BE2C (cell line): ENCODE measurements around the gene SHB.

Experiments used
- DNase-seq: peaks from one replicate; pipeline ENCODE4 v3.0.0-alpha.2; 2020
- H3K27me3 ChIP-seq: fragments of 250-450 bp; sonication (Bioruptor Pico); 2 replicates; pipeline ENCODE4 v1.5.1; 2020; ENCODE audit warnings: mild to moderate bottlenecking
- H3K36me3 ChIP-seq: fragments of 250-450 bp; sonication (Bioruptor Pico); 2 replicates; pipeline ENCODE4 v1.5.1; 2020; ENCODE audit warnings: mild to moderate bottlenecking
- H3K4me1 ChIP-seq: fragments of 250-450 bp; sonication (Bioruptor Pico); 2 replicates; pipeline ENCODE4 v1.5.1; 2020
- H3K4me3 ChIP-seq: 2 replicates; pipeline ENCODE4 v1.5.1; 2011; ENCODE audit warnings: low read depth, low read length
- H3K9me3 ChIP-seq: fragments of 250-450 bp; sonication (Bioruptor Pico); 2 replicates; pipeline ENCODE4 v1.5.1; 2020
- TF ChIP-seq, protein P1 (sequence below): IDR thresholded peaks from 2 replicates; pipeline ENCODE4 v1.5.1; 2012; ENCODE audit warnings: mild to moderate bottlenecking, low read depth, low read length

Gene SHB

DNA sequence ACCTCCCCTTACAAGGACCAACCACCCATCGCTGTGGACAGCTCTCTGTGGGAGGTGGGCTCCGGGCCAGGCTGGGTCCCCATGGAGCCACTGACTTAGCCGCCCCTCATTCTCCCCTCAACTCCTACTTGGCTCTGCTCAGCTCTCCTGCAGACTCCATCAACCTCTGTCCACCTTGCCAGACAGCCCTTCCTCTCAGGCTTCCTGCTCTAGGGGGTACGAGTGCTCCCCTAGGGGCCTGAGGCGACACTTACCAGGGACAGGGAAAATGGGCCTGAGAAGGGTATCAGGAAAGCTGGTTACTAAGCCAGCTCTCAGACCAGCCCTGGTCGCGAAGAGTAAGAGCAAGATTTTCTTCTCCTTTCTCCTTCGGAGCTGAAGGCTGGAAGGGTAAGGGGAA is 43.9 kb downstream of the SHB start:
- DNase-seq, result no peak
- Histone ChIP-seq H3K27me3 (no peaks in the 10 kb centered on the region), H3K36me3 (no peaks in the 10 kb centered on the region), H3K9me3 (no peaks in the 10 kb centered on the region), H3K4me3 (no peak overlapping the region), H3K4me1 (peaks cover 60% of the 10 kb centered on the region)
- TF ChIP-seq, protein P1, sequence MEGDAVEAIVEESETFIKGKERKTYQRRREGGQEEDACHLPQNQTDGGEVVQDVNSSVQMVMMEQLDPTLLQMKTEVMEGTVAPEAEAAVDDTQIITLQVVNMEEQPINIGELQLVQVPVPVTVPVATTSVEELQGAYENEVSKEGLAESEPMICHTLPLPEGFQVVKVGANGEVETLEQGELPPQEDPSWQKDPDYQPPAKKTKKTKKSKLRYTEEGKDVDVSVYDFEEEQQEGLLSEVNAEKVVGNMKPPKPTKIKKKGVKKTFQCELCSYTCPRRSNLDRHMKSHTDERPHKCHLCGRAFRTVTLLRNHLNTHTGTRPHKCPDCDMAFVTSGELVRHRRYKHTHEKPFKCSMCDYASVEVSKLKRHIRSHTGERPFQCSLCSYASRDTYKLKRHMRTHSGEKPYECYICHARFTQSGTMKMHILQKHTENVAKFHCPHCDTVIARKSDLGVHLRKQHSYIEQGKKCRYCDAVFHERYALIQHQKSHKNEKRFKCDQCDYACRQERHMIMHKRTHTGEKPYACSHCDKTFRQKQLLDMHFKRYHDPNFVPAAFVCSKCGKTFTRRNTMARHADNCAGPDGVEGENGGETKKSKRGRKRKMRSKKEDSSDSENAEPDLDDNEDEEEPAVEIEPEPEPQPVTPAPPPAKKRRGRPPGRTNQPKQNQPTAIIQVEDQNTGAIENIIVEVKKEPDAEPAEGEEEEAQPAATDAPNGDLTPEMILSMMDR, result no peak

DNA sequence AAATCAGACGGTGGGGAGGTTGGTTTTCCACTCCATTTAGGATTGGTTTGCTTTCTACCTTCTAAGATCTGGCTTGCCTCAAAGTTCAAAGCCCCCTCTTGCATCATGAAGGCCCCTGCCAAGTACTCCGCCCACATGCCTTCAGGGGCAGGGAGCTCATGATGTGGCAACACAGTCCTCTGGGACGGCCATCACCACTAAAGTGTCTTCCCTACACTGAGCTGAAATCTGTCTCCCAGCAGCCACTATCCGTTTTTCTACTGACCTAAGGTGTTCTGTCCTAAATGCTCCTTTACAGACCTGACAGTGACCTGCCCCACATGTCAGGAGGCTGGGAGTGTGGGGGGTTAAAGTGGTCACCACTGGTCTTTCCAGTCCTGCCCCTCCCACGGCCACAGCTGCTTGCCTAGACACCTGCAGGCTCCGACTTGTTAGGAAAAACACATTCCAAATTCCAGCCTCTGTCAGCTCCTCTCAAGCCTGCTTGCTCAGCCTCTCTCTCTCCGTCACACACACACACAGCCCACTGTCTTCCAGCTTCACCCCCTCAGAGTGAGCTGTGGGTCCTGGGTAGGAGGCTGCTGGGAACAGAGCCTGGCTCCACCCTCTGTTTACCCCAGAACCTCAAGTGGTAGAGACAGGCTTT is 44.9 kb downstream of the SHB start:
- Histone ChIP-seq H3K36me3 (no peaks in the 10 kb centered on the region), H3K4me3 (peak overlapping the region; percentile 10; the same call in 1 of the 2 replicates), H3K4me1 (peaks cover 70% of the 10 kb centered on the region), H3K9me3 (no peaks in the 10 kb centered on the region), H3K27me3 (no peaks in the 10 kb centered on the region)
- TF ChIP-seq, protein P1, result no peak
- peak; percentile 85 for DNase-seq

DNA sequence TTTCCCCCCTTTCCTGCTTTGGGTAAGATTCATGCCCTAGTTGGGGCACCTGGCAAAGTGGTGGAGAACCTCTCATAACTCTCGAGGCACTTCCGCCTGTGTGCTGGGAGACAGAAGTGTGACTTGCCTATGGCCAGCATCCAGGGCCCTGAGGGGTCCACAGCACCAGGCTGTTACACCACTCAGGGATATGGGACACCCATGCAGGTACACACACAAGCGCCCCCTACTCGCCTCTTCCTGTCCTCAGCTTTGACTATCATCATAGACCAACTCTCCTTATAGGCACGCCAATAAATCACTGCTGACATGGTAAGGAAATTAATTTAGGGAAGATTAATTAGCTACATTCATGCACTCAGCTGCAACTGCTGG is 45.4 kb downstream of the SHB start:
- peak; percentile 50 for DNase-seq
- Histone ChIP-seq H3K4me3 (no peak overlapping the region), H3K4me1 (peaks cover 75% of the 10 kb centered on the region), H3K27me3 (no peaks in the 10 kb centered on the region), H3K9me3 (no peaks in the 10 kb centered on the region), H3K36me3 (no peaks in the 10 kb centered on the region)
- TF ChIP-seq, protein P1, result no peak

DNA sequence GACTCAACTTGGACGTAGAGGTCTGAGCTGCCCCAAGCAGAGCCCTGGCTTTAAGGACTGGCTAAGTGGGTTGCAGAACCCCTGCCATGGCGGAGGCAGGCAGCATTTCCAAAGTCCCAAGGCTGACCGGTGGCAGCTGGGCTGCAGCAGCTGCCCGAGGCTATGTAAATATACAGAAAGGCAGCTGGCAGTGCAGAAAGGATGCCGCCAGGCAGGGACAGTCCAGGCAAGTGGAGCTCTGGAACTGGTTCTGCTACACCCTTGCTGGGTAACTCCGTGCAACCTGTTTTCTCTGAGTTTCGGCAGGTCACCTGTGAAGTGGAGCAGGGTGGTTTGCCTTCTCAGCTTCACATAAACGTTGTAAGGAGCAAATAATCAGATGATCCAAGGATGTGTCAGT is 46.0 kb downstream of the SHB start:
- Histone ChIP-seq H3K27me3 (no peaks in the 10 kb centered on the region), H3K4me3 (no peak overlapping the region), H3K36me3 (no peaks in the 10 kb centered on the region), H3K9me3 (no peaks in the 10 kb centered on the region), H3K4me1 (peaks cover 80% of the 10 kb centered on the region)
- peak; percentile 79 for DNase-seq
- TF ChIP-seq, protein P1, result no peak

DNA sequence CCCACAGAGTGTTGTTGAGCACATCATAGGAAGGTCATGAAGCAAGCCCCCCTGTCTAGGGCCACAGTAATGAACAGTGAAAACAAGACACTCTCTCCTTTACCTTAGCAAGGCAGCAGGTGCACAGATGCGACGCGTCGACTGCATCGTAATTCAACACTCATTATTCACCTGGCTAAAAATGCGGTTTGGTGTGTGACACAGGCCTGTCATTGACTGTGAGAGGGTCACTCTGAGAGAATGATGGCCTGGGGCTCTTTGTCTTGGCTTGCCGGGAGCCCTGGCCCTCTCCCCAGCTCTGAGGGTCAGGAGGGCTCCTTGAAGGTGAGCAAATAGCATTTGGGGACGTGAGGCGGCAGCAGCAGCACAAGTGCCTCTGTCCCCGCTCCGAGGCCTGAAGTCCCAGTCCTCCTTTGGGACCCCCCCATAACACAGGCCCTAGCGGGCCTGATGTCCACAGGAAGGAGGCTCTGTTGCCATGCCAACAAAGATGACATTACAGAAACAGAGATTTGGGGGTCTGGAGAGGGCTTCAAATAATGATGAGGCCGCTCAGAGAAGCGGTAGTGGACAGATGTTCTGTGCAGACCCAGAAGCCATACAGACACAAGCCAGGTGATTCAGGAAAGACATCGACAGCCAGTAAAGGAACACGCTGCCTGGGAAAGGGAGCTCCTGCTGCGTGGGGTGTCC is 46.7 kb downstream of the SHB start:
- no peaks in the 10 kb centered on the region for H3K36me3 ChIP-seq
- DNase-seq, result no peak
- TF ChIP-seq, protein P1, result no peak
- H3K4me3 ChIP-seq, result no peak overlapping the region
- H3K27me3 ChIP-seq, result no peaks in the 10 kb centered on the region
- no peaks in the 10 kb centered on the region for H3K9me3 ChIP-seq
- H3K4me1 ChIP-seq, result peaks cover 80% of the 10 kb centered on the region
